Measurements from ENCODE around the gene PARD3B.

PARD3B gene

GRCh38 chr2:204715361-204715760 is 170.1 kb downstream of the PARD3B start:
- no peak for DNase-seq

- no peak for DNase-seq
Measured at GRCh38 chr2:204717591-204717990, 172.3 kb downstream of the PARD3B start.

- DNase-seq, result no peak
Measured at GRCh38 chr2:204718607-204719006, 173.3 kb downstream of the PARD3B start.

- DNase-seq, result no peak
Measured at GRCh38 chr2:204720874-204721273, 175.6 kb downstream of the PARD3B start.

GRCh38 chr2:204722207-204722606 is 176.9 kb downstream of the PARD3B start:
- no peak for DNase-seq

GRCh38 chr2:204722691-204723090 is 177.4 kb downstream of the PARD3B start:
- DNase-seq, result no peak

GRCh38 chr2:204725693-204726360 is 180.6 kb downstream of the PARD3B start:
- DNase-seq, result no peak

- no peak for DNase-seq
Measured at GRCh38 chr2:204726831-204727230, 181.6 kb downstream of the PARD3B start.

GRCh38 chr2:204727368-204727767 is 182.1 kb downstream of the PARD3B start:
- DNase-seq, result no peak

GRCh38 chr2:204730603-204731002 is 185.3 kb downstream of the PARD3B start:
- no peak for DNase-seq

- DNase-seq, result no peak
Measured at GRCh38 chr2:204732019-204732418, 186.7 kb downstream of the PARD3B start.

GRCh38 chr2:204737296-204737695 is 192.0 kb downstream of the PARD3B start:
- no peak for DNase-seq

GRCh38 chr2:204738721-204739120 is 193.4 kb downstream of the PARD3B start:
- DNase-seq, result no peak

GRCh38 chr2:204743393-204743960 is 198.2 kb downstream of the PARD3B start:
- no peak for DNase-seq

- no peak for DNase-seq
Measured at GRCh38 chr2:204744506-204744905, 199.2 kb downstream of the PARD3B start.

GRCh38 chr2:204748286-204748685 is 203.0 kb downstream of the PARD3B start:
- no peak for DNase-seq

GRCh38 chr2:204749319-204749718 is 204.0 kb downstream of the PARD3B start:
- no peak for DNase-seq

GRCh38 chr2:204750389-204750788 is 205.1 kb downstream of the PARD3B start:
- DNase-seq, result no peak

GRCh38 chr2:204751472-204751871 is 206.2 kb downstream of the PARD3B start:
- no peak for DNase-seq

GRCh38 chr2:204753841-204754240 is 208.6 kb downstream of the PARD3B start:
- DNase-seq, result no peak

GRCh38 chr2:204754898-204755297 is 209.6 kb downstream of the PARD3B start:
- no peak for DNase-seq

- no peak for DNase-seq
Measured at GRCh38 chr2:204763974-204764703, 218.9 kb downstream of the PARD3B start.

- DNase-seq, result no peak
Measured at GRCh38 chr2:204770735-204771134, 225.5 kb downstream of the PARD3B start.

GRCh38 chr2:204771721-204772120 is 226.4 kb downstream of the PARD3B start:
- DNase-seq, result no peak

Data from activated CD8-positive, alpha-beta memory T cell treated with anti-CD3 and anti-CD28 coated beads for 24 hours (primary cell).